Lung microvascular endothelial cell (primary cell): ENCODE data around the gene YIPF2. TPM values are rescaled to one million over a fixed set of nuclear protein-coding genes. Genes with fewer than 3 reads are reported as not detected.
"Not testable (repeated sequence)": the region's sequence is repeated elsewhere in the genome, so short reads cannot be mapped to it uniquely, and the experiment has no call there.

Experiments
- DNase-seq, 2 donors: peaks; one replicate each; pipeline versions ENCODE4 v3.0.0 to v3.0.0-alpha.2; 2010; ENCODE audit warnings: low read depth in 2 of 2
- total RNA-seq: library from RNA; depleted of rRNA; stranded (reverse); fragments of >200 nt; gene quantifications from 2 replicates; pipeline ENCODE4 v1.2.1, GENCODE V29; 2014

The YIPF2 gene
- total RNA-seq, 1 donor from 2014 or later, result 81.3 TPM

DNA sequence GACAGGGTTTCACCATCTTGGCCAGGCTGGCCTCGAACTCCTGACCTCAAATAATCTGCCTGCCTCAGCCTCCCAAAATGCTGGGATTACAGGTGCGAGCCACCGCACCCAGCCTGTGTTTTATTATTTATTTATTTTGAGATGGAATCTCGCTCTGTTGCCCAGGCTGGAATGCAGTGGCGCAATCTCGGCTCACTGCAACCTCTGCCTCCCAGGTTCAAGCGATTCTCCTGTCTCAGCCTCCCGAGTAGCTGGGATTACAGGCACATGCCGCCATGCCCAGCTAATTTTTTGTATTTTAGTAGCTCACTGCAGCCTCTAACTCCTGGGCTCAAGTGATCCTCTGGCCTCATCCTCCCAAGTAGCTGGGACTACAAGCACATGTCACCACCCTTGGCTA is 50.8 kb downstream of the YIPF2 start:
- DNase-seq, result not testable (repeated sequence)

DNA sequence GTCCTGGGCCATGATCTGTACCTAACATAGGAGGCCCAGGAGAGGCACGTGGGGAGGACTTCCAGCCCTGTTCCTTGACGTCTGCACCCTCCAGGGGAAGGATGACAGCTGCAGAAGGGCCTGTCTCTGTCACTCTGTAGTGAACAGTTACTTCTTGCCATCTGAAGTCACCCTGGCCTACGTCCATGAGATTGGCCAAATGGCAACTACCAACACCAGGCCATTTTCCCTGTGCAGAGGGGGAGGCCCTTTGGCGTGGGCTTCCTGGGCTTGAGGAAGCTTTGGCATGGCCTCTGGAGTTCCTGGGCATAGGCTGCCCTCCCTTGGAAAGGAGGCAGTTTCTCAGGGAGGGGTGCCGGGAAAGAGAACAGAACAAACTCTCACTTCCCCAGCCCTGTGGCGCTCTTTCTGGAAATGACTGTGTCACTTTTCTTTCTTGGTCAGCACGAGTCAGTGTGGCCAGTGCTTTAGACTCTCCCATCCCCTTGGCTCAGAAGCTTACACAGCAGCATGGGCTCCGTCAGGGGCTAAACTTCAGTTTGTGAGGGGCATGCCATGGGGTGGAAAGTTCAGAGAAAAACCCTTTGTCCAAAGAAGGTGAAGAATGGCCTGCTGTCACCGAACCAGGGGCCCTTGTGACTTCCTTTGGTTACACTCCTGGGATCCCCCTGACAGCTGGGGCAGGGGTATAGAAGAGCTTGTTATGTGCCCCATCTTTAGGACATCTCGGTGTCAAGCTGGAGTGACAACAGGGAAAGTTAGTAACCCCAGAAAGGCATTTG is 51.8 kb downstream of the YIPF2 start:
- DNase-seq, result no peak

DNA sequence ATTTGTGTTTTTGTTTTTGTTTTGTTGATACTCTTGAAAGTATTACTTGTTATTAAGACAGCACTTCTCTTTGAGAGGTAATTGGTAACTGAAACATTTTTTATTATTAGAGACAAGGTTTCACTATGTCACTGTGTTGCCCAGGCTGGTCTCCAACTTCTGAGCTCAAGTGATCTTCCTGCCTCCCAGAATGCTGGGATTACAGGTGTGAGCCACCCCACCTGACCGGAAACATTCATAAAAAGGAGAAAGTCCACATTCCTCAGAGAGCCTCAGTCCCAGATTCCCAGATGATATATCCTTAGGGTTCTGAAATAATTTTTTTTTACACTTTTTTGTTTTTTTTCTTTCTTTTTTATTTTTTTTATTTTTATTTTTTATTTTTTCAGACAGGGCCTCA is 54.4 kb downstream of the YIPF2 start:
- no peak for DNase-seq

- no peak for DNase-seq
Measured at GRCh38 chr19:10872546-10873107, 55.8 kb downstream of the YIPF2 start.

Other genes starting within 250 kb of the YIPF2 start
- 17.7 and 20.0 TPM in 2 replicates for gene QTRT1, start 227.2 kb downstream of the YIPF2 start, total RNA-seq
- gene DNM2, start 210.6 kb downstream of the YIPF2 start, total RNA-seq, result 68.0 and 74.6 TPM in 2 replicates
- gene TMED1, start 92.4 kb downstream of the YIPF2 start, total RNA-seq, result 32.3 and 44.0 TPM in 2 replicates
- 0.20 TPM in 1 of 2 replicates, not detected in the other for gene C19orf38, start 80.2 kb downstream of the YIPF2 start, total RNA-seq
- gene CARM1, start 57.1 kb downstream of the YIPF2 start, total RNA-seq, result 16.7 and 17.4 TPM in 2 replicates
- 24.0 and 32.7 TPM in 2 replicates for gene TIMM29, start 172 bp upstream of the YIPF2 start, total RNA-seq
- 43.2 and 46.8 TPM in 2 replicates for gene SMARCA4, start 32.4 kb upstream of the YIPF2 start, total RNA-seq
- 47.9 and 81.5 TPM in 2 replicates for gene LDLR, start 160.8 kb upstream of the YIPF2 start, total RNA-seq
- 14.3 and 35.7 TPM in 2 replicates for gene SPC24, start 227.1 kb upstream of the YIPF2 start, total RNA-seq